Activated CD4-positive, alpha-beta T cell treated with anti-CD3 and anti-CD28 coated beads, Interleukin-2, Interleukin-4, amounts not matched to agents 100 ng/mL and 50 ng/mL, durations not matched to agents 16 hours and 8 hours (primary cell): ENCODE data around the gene FBXL5.

Experiments used
- DNase-seq: peaks from one replicate; pipeline ENCODE4 v3.0.0-alpha.2; 2020; ENCODE audit warnings: low spot score

Gene FBXL5

DNA sequence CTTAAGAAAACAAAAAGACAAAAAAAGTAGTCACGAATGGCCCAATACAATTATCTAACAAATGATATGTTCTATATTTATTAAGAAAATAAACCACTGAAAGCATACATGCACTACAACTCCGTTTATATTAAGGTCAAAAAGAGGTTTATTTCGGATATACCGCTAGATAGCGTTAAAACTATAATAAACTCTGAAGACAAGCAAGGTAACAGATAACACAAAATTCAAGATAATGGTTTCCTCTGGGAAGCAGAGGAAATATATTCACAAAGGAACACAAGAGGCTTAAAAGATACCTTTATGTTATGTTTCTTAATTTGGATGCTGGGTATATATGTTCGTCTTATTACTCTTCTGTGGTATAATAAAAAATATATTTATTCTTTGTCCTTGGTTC is 21.7 kb upstream of the FBXL5 start:
- DNase-seq: no peak

DNA sequence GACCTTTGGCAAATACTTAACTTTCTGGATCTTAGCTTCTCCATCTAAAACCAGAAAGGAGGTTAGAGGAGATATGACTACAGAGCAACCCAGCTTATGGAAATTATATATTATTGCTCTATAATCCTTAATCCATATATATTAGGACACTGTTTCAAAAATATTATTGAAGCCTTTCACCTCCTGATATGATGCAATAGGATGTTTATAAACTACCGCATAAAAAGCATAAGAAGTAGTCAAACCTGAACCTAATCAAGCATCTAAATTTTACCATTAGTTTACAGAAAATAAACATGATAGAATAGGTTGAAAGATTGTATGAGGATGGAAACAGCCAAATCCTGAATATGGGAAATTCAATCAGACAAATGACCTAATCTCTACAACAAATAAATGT is 20.9 kb upstream of the FBXL5 start:
- DNase-seq: no peak

DNA sequence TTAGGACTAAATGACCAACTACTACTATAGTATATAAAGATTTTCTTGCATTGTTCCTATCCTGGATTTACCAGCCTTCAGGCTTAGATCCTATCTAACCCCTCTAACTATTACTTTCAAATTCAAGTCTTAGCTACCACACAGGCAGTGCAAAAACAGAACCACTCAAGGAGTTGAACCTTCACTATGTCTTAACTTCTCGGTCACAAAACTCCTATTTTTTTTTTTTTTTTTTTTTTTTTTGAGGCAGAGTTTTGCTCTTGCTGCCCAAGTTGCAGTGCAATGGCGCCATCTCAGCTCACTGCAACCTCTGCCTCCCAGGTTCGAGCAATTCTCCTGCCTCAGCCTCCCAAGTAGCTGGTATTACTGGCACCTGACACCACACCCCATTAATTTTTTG is 20.2 kb upstream of the FBXL5 start:
- no peak for DNase-seq

DNA sequence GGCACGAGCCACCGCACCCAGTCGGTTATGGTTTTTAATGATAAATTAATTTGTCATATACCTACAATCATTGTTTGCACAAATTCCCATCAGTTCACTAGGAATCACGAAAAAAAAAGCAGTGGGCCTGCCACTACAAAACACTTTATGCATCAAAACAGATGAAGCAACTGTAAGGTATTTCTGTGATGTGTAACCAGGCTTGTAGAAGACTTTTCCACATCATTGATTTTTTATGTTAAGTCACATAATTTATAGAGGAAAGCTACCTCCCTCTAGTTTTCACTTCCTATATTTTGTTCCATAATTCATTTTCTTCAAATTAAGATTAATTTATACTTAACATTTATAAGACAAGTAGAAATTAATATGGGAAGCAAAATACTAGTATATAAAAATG is 19.8 kb upstream of the FBXL5 start:
- no peak for DNase-seq

DNA sequence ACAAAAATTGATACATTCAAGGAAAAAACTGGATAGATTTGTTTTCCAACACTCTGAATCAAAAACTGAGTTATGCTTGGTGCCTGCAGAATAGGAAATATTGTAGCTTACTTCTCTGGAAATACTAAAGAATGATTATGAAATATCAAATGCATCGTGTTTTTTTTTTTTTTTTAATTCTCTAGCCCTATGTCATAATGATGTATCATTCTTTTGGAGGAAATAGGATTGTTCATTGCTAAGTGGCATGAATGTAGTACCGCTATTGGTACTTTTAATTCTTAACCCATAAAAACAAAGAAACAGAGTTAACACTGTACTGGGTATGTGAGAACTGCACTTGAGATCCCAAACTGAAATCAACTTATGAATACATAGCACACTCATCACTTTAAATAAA is 18.9 kb upstream of the FBXL5 start:
- DNase-seq: no peak

DNA sequence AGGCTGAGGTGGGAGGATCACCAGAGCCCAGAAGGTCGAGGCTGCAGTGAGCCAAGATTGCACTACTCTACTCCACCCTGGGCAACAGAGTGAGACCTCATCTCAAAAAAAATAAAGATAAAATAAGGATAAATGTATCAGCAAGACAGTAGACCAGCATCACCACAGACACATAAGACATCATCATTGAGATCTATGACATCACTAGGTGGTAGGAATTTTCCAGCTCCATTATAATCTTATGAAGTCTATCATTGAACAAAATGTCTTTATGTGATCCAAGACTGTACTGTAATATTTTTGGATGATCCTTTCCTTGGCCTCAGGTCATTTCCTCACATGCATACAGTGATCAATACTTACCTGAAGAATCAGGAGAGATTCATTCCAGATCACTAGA is 18.2 kb upstream of the FBXL5 start:
- DNase-seq: no peak

DNA sequence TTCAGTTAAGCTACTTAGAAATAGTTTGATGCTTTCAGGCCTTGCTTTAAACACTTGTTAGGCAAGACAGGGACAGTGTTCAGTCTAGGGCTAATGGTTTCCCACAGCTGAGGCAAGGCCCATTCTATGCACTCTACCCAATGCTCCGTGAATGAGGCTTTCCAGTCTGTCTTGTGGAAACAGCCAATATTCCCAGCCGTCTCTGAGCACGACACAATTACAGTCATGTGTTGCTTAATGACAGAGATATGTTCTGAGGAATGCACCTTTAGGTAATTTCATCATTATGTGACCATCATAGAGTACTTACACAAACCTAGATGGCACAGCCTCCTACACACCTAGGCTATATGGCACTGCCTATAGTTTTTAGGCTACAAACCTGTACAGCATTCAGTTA is 16.9 kb upstream of the FBXL5 start:
- DNase-seq: no peak

DNA sequence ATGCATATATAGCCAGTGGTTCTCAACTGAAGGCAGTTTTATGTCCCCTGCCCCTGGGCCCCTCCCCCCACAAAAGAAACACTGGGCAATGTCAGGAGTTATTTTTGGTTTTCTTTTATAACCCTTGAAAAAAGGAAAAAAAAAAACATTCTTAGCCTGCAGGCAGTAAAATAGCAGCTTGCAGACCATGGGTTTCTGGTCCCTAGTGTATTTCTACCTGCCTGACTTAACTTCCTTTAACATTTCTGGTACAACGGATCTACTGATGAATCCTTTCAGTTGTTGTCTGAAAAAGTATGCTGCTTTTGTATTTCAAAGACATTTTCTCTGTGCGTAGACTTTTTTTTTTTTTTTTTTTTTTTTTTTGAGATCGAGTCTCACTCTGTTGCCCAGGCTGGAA is 15.4 kb upstream of the FBXL5 start:
- no peak for DNase-seq

DNA sequence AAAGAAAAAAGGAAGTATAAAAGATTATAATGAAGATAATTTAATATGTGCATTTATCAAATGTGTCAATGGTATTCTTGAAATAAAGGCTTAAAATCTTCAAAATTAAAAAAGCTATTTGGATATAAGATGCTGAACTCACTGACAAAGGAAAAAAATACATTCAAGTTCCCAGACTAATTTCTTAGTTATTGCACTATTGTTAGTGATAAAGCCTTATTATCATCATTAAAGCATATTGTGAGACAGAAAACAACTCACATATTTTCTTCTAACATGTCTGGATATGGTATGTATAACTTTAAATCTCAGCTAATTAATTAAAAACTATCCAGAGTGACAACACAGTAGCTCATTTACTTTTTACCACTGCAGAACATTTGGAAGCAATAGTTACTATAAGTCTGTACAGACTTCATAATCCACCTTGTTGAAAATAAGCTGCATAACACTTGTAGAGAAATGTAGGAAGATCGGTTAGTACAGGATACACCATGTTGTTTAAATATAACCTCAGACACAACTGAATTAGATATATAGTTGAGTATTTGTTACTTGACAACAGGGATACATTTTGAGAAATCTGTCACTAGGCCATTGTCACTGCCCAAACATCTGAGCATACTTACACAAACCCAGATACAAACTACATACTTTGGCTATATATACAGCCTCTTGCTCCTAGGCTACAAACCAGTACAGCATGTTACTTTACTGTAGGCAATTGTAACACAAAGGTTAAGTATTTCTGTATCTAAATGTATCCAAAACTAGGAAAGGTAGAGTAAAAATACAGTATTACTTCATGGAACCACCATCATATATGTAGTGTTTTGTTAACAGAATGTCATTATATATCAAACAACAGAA is 13.6 kb upstream of the FBXL5 start:
- no peak for DNase-seq

DNA sequence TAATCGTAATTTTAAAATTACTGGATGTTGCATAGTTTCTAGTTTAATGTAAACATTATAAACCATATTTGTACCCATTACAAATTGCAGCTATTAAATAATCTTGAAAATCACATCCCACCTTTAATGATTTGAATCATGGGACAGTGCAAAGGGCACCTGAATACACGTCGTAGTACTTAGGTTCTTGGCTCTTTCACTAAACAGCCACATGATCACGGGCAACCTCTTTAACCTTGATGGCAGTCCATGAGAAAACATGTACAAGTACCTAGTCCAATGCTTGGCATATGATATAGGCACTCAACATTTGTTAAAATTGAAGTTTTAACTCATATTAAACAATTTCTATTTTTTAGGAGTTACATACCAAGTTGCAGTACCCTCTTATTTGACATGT is 11.8 kb upstream of the FBXL5 start:
- DNase-seq: no peak

DNA sequence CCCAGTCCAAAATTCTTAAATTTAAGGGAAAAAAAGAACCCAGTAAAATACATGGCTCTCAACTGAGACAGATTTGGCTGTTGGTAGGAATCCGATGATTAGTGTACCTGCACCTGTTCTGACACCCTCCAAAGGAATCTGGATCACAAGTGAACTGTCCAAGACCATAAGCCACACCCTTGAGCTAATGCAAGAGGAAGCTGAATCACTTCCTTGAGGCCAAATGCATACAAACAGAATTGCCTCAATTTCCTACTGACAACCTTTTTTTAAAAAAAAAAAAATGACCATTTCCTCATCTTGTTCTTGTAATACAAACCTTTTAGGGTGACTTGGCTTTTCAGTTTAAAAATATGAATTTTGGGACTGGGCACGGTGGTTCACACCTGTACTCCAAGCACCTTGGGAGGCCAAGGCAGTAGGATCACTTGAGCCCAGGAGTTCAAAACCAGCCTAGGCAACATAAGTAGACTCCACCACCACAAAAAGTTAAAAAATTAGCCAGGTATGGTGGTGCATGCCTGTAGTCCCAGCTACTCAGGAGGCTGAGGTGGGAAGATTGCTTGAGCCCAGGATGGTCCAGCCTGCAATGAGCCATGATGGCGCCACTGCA is 10.7 kb upstream of the FBXL5 start:
- peak; percentile 11 for DNase-seq

DNA sequence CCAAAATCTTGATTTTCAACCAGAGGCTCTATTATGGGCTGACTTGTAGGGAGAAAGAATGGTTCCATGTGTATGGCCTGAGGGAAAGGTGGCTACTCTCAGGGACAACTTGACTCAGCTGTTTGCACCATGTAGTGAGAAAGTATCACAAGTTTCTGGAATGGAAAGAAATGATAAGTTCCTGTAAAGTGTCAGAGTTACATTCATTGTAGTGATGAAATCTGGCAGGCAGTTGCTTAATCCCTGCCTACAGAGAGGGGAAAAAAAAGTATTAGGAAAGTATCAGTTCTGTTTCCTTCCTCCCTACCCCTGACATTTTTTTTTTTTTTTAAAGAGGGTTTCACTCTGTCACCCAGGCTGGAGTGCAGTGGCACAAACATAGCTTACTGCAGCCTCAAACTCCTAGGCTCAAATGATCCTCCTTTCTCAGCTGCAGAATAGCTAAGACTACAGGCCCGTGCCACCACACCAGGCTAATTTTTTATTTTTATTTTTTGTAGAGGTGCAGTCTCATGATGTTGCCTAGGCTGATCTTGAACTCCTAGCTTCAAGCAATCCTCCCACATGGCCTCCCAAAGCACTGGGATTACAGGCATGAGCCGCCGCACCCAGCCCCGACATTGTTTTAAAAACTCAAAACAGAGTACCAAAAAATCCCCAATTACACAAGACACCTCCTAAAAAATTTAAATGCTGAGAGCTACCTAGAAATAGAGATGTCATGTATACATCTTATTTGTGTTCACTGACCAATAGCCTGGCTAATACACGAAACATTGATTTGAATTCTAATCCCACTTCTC is 4.8 kb upstream of the FBXL5 start:
- DNase-seq: peak; percentile 37

DNA sequence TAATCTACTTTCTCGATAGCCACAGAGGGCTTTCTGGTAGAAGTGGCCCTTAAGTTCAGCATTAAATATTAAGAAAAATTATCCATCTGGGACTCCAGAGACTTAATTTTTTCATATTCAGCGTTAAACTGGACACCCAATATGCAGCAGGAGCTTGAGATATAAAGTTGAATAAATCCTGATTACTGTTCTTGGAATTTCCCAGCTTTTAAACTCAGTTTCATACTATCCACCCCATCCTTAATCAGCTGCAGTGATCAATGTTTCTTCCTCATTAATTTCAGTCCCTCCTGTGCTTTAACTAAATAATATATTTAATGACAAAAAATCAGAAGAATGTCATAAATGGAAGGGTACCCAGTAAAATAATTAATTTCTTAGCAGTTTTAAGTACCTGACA is 3.6 kb upstream of the FBXL5 start:
- no peak for DNase-seq

DNA sequence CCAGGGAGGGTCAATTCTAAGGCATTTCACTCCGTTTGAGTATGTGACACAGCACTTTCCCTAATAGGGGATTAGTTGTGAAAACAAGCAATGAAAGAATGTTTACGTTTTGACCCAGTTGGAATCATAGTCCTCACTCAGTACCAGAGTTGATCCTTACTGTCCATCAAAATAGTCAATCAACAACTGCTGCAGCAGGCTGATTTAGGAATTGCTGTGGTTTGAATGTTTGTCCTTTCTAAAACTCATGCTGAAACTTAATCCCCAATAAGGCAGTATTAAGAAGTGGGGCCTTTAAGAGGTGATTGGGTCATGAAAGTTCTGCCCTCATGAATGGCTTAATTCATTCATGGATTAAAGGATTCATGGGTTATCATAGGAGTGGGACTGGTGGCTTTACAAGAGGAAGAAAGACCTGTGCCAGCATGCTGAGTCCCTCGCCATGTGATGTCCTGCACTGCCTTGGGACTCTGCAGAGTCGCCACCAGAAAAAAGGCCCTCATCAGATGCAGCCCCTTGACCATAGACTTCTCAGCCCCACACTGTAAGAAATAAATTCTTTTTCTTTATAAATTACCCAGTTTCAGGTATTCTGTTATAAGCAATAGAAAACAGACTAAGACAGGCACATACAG is 3.1 kb upstream of the FBXL5 start:
- no peak for DNase-seq

DNA sequence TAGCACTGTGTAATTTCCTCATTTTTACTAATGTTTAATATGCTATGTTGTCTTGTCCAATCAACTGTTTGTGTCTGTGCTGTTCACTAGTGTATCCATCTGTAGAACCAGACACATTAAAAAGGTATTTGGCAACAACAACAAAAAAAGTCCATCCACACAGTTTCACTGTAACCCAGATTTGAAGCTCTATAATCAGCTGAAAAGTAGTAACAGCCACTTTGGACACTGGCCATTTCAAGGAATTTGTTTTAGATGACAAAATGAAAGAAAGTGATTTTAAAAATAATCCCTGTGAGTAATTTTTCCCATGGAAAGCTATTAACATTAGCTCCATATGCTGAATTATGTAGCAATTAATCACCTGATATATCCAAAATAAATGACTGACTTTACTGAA is 2.2 kb upstream of the FBXL5 start:
- no peak for DNase-seq

DNA sequence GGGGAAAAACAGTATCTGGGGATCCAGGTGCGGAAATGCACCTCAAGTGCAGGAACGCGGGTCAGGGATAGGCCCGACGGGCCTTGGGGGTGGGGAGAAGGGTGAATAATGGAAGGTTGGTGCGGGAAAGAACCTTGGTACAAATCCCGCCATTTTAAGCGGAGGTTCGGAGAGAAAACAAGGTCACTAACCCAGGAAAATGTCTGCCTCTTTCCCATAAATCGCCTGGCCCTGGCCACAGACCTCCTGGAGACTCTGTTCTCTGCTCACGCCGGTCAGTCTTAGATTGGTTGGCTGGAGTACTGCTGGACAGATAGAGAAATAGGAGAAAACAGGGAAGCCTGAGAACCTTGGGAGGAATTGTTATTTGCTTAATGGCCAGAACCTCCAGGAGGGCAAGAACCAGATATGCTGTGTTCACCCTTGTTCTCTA is 897 bp upstream of the FBXL5 start:
- no peak for DNase-seq

DNA sequence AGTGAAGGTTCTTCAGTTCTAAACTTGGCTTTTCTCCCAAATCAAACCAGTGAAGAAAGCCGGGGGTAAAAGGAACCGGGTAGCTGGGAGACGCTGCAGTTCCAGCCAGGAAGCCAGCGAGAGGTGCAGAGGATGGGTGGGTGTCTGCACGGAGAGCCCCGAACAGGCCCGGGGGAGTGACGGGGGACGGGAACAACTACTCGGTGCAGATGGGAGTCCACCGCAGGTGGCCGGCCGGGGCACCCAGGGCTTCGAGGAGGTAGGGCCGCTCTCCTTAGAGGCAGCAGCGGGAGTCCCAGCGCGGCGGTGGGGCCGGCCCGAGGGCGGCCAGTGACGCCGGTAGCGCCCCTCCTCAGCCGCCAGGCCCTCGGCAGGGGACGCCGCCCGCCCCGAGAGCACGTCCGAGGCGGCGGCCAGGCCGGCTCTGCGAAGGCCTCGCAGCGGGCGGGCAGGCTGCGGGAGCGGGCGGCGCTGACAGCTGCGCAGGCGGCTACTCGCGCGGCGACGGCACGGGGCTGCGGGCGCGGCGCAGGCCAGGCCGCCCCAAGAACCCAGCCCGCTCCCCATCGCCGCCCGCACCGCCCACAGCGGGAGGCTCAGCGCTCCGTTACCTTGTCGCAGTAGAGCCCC is 449 bp downstream of the FBXL5 start:
- peak; percentile 38 for DNase-seq

DNA sequence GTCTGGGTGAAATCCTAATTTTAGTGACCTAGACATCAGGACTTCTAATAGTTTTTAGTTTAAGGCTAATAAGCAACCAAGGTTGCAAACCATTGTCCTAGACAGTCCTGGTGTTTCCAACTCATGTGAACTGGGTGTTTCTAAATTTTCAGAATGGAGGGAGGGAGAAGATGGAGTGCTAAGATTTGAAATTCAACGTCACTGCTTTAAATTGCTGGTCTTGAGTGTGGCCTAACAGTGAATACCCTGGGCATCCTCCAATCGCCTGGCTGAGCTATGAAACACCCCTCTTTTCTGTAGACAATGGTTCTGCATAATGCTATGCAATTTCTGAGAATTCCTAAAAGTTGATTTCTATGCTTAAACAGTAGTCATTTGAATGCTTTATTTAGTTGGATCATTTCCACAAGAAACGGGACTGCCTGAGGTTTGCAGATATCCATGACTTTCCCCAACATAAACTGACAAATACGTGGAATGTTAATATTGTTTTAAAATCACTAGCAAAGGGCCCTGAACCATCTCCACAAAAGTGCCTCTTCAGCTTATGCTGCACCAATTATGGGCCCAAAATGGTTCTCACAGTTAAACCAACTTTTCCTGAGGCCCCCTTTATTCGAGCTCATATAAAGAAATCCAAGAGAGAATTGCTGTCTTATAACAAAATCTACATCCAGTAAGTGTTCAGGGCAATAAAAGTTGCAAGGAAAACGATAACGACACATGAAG is 1.1 kb downstream of the FBXL5 start:
- peak; percentile 52 for DNase-seq

DNA sequence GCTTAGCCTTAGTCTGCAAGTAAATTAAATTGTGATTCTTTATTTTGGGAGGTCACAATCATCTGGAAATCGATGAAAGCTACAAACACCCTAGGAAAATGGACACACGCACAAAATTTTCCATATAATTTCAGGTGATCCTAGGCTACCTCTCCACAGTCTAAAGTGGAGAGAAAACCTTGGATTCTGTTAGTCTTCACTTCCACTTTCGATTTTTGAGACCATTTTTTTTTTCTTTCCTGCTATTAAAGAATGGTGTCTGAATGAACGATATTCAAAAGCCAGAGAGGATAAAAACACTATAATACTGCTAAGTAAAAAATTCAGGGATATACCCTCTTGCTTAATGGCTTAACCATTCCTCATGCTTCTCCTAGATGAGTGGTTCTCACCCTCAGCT is 1.7 kb downstream of the FBXL5 start:
- no peak for DNase-seq

DNA sequence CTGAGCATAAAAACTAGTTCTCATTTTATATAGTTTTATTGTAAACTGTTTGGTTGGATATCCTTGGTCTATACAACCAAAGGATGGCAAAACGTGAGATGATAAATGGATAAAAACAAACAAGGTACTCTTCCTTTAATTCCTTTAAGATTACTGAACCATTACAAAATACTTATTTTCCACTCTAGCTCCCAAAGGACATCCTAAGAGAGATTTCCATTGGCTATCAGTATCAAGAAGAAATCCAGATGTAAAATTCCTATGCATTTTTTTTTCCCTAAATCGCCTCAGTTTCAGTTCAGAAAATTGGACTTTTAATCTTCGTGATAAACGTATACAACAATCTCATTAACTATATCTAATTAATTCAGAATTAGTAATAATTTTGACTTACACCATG is 2.3 kb downstream of the FBXL5 start:
- DNase-seq: no peak

DNA sequence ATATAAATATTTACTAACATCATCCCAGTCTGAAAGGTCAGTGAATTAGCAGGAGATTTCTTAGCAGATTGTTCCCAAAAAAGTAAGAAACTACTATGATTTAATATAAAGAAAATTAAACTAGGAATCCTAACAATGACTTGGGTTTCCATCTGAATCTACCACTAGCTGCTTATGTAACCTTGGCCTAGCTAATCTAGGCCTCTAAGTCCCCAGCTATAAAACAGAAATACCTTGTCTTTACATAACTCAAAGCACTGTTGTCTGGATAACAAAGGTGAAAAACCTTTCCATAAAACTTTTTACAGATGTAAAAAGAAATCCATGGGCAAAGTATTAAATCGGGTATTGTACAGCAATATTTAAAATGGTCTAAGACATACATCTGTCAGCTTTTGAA is 3.0 kb downstream of the FBXL5 start:
- no peak for DNase-seq
